ENCODE data around the gene CHRNA4.

- TF ChIP-seq POLR2A (IDR thresholded peaks at IDR 0.05) (no peak), CTCF (IDR thresholded peaks at IDR 0.05) (no peak)
Observed at GRCh38 chr20:63293871-63294535, 67.1 kb downstream of the CHRNA4 start.
